ENCODE data around the gene TNS1. TPM values are rescaled to one million over a fixed set of nuclear protein-coding genes. Genes with fewer than 3 reads are reported as not detected.

TNS1 gene
- total RNA-seq, 1 experiment from 2014 or later = 0.74 TPM

DNA sequence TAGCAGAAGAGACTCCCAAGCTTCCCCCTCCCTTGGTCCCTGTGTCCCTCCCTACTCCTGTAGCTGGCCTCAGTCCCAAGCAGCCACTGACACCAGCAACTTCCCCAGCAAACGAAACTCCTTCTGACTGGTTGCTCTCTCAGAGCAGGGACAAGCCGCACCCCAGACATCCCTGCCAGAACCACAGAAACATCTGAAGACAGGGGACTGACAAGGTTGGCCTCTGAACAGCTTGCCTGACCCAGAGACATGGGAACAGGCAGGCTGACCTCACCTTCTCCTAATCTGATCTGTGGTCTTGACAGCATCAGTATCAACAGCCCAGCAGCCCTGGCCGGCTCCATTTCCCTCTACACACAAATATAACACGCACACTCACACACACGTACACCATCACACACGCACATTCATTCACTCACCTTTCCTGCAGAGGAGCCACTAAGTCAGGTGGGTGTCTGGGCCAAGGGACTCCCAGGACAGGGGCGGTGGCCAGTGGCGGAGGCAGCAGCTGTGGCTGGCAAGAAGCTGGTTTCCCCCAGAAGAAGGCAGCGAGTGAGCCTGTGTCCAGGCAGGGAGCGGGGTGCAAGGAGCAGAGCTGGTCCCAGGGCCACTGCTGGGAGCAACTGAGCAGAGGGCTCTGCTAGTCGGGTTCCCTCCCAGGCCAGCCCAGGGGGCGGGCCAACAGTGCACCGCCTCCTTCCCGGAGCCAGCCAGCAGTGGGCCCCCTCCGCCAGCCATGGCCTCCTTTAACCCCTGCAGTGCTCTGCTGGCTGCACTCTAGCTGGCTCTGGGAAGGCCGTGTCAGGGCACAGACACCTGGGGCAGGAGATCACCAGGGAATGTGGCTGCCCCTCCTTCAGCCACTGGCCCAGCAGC is 59.1 kb downstream of the TNS1 start:
- peak; percentile 23 for DNase-seq (ENCODE audit: low spot score)

DNA sequence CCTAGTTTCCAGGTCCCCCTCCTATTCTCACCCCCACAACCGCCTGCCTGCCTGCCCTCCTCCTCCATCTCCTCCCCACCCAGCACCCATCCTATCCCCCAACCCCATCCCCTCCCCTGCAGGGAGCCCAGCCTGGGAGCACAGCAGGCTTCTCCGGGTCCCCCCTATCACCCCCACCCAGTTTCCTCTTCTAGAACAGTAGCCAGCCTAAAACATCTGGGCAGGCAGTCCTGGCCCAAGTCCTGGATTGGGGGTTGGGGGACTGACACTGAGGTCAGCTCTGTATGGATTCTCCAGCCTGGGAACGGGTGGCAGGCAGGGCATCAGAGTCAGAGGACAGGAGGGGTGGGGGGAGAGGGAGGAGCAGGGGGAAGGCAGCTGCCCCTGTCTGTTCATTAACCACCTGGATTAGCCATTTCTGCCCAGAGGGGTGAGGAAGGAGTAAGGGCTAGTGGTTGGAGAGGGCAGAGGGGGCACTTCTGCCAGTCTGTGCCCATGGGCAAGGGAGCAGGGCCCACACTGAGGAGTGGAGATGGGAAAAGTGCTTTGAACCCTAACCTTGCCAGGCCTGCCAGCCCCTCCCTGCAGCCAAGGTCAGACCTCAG is 60.0 kb downstream of the TNS1 start:
- no peak for DNase-seq (ENCODE audit: low spot score)

DNA sequence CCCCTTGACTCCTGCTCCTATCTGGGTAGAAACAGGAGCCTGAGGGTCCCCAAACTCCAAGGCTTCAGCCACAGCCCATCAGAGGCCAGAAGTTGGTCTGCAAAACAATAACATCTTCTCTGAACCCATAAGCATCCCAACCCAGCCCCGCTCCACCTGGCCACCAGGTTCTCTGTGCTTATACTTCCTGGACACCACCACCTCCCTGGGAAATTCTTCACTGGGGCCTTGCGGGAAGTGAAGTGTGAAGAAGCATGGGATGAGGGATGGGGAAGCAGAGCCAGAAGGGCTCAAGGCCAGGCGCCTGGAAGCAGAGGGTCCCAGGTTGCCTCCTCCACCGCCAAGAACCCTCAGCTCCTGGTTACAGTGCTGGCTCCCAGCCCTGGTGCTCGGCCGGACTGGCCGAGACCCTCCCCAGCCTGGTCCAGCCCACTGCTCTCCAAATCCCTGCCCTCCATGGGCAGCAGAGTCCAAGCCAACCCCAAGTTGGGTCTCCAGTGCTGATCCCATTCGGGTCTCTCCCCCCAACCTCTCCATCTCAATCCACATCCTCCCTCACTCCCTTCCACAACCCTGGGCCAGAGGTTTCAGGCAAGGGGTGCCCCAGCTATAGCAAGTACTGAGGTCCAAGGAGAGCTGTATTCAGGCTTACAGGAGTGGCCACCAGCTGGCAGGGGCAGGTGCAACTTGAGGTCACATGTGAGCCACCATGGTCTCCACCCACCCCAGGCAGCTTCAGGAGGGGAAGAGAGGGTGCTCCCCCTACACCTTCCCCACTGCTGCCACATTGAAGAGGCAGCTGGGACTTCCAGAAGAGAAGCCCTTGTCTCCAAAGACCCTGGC is 60.7 kb downstream of the TNS1 start:
- DNase-seq (ENCODE audit: low spot score) = no peak

DNA sequence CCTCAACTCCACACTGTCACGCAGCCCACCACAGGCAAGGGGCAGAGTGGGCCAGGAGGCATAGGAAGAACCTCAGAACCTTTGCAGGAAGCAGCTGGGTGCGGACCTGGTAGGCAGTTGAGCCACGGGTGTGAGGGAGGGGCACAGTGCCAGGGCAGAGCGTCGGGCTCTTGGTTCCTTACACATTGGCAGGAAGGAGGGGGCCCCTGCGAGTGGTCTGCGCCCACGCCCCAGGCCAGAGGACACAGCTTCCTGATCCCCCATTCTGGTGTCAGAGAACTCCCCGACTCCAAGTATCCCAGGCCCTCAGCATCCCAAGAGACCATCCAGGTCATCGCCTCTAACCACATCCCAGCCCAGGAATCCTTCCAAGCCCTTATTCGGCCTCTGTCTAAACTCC is 61.5 kb downstream of the TNS1 start:
- no peak for DNase-seq (ENCODE audit: low spot score)

DNA sequence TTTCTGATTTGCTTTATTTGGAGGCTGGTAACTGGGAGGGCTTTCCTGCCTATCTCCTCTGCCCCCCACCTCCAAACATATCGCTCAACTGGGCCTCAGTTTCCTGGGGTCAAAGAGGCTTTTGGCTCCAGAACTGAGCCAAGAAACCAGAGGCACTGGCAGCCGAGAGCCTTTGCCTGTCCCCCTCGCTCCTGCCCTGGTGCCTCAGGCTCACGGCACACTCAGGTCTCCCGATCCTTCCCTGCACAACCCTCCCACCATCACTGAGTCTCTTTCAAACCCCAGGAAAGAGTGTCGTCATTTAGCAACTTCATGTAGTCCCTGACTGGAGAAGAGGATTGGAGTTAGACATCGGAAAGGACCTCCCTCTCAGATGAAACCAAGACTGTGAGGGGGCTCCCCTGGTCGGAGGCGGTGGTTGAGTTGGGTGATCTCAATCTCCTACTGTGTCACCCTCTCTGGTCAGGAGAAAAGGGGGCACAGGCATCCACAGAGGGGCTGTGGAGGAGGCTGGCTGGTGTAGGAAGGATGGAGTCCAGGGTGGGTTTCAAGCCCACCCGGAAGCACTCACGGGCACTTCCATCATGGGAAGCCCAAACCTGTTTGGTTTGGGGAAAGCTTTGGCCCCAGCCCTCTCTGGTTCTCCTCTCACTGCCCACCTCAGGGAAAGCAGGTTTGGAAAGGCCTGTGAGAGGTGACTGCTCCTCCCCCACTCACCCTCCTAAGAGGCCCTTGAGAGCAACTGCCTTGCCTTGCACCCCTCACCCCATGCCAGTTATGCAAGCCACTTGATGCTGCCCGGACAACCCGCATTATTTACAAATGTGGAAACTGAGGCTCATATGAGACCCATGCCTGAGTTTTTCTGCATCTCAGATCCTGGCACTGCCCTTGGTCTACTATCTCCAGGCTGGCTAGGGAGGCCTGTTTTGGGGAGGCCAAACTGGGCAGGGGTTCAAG is 62.3 kb downstream of the TNS1 start:
- DNase-seq (ENCODE audit: low spot score) = no peak

DNA sequence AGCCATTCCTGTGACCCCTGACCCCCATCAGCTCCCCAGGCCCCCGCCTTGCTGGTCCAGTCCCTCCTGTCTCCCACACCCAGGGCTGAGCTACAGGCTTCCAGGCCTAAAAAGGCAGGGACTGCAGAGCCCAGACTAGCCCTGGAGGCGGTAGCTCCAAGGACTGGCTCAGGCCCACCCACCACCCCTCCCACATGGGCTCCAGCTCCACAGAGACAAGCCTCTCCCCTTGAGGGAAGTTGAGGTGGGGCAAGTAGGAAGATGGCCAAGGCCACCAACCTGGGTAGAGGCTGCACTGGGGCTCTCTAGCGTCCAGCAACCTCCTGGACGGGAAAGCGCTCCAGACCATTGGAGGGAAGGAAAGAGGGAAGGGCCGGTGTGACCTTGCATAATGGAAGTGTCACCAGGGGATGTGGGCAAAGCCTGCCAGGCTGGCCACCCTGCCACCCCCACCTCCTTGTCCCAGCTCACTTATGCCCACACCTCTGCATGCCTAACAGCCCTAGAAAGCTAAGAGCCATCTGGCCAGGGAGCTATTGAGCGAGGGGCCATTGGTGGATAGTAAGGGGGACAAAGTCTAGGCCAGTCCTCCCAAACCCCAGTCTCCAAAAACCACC is 63.1 kb downstream of the TNS1 start:
- DNase-seq (ENCODE audit: low spot score) = no peak

DNA sequence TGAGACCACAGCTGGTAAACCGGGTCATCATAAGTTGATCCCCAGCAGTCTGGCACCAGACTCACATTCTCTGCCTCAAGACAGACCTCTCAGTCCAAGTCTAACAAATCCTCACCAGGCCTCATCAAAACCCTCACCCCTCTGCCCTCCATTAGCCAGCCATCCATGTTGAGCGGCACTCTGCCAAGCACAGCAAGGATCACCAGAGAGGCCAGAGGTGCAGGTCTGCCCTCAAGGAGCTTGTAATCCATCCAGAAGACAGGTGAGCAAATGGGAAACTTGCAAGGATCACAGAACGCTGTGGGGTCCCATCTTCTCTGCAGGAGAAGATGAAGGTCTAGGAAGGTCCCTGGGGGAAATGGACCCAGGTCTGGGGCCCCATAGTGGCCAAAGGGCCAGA is 63.6 kb downstream of the TNS1 start:
- no peak for DNase-seq (ENCODE audit: low spot score)

DNA sequence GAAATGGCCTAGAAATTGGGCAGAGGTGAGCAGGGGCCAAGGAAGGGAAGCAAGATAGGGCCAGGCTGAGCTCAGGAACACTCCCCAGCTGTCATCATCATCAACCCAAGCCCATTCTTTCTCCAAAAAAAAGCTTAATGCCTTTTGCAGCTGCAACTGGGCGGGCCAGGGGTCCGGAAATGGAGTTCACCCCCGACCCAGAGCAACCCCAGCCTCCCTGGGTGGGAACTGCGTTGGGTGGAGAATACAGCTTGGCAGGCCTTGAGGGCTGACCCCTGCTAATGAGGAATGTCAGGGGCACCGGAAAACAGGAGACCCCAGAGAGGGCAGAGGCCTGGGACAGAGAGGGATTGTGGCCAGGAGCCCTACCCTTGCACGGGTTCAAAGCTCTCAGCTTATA is 64.8 kb downstream of the TNS1 start:
- no peak for DNase-seq (ENCODE audit: low spot score)

DNA sequence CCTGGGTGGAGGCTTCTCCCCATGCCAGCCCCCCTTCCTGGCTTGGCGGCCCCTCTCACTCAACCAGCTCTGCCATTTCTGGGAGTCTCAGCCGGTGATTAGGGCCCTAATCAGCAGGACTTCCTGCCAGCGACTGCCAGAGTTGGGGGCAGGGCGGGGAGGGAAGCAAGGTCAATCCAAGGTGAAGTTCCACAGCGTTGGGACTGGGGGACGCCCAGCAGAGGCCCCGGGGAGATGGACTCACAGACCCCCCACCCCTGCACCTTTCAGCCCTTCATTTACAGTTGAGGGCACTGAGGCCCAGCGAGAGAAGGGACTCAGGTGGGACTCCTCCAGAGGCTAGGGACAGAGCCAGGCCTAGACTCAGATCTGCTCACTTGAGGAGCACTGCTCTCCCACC is 65.3 kb downstream of the TNS1 start:
- DNase-seq (ENCODE audit: low spot score) = no peak

DNA sequence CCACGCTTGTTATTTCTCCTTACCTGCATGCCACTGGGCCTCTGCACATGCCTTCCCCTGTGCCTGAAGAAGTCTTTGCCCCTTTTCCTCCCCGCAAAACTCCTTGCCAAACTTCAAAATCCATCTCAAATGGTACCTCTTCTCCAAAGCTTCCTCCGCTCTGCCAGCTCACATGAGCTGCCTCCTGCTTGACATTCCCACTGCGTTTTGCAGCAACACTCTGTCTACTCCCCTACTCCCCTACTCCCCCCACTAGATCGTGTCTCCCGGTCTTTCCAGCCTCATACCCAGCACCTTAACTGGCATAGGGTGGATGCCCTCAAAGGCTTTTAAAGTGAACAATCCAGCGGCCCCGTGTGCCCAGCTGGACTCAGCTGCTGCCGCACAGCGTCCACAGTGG is 65.8 kb downstream of the TNS1 start:
- no peak for DNase-seq (ENCODE audit: low spot score)

DNA sequence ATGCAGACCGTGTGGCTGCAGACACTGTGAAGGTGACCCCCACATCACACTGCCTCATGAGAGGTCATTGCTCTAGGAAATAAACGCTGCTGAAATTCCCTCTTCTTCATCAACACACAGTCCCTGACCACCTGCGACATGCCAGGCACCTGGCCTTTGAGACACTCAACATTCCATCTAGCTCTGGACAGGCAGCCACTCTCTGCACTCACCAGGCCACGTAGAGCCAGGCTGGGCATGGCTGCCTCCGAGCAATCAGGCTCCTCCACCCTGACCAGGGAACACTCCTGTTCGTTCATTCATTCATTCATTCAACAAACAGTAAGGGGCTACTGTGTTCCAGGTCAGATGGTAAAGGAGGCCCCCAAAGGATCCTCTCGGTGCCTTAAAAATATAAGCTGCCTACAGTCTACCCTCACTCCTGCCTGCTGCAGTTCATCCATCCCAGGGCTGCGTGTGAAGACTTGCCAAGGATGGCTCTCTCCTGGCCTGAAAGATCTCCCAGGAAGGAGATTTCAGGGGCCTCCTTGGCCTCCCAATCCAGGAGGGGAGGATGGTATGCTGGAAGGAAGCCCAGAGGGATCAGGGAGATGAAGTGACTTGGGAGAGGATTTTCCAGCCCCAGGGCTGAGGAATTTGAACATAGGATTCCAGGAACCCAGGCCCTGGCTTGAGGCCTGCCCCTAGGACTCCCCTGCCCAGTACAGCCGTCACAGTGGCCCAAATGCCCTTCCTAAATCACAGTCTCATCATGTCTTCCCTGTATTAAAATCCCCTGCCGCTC is 66.7 kb downstream of the TNS1 start:
- no peak for DNase-seq (ENCODE audit: low spot score)

DNA sequence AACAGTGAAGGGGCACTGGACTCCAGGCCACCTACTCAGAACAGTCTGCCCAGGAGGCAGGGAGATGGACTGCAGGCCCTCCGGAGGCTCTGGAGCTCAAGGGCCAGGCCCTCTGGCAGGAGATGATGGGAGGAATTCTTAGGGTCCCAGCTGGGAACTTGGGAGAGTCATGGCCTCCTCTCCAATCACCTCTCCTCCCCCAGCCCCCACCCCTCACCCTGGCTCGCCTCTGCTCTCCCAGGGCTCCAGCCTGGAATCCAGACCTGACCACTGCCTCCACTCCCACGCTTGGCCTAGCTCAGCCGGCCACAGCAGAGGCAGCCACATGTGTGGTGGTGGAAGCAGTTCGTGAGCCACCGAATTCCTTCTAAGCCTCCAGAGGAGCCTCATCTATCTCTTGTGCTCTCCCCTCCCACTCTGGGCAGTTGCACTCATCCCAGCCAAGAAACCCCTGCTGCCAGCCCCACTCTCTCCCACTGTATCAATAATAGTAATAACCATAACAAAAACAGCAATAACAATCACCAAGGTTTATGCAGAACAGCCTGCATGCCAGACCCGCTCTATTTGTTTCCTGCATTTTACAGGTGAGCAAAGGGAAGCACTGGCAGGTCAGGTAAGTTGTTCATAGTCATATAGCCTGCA is 67.4 kb downstream of the TNS1 start:
- DNase-seq (ENCODE audit: low spot score) = no peak

DNA sequence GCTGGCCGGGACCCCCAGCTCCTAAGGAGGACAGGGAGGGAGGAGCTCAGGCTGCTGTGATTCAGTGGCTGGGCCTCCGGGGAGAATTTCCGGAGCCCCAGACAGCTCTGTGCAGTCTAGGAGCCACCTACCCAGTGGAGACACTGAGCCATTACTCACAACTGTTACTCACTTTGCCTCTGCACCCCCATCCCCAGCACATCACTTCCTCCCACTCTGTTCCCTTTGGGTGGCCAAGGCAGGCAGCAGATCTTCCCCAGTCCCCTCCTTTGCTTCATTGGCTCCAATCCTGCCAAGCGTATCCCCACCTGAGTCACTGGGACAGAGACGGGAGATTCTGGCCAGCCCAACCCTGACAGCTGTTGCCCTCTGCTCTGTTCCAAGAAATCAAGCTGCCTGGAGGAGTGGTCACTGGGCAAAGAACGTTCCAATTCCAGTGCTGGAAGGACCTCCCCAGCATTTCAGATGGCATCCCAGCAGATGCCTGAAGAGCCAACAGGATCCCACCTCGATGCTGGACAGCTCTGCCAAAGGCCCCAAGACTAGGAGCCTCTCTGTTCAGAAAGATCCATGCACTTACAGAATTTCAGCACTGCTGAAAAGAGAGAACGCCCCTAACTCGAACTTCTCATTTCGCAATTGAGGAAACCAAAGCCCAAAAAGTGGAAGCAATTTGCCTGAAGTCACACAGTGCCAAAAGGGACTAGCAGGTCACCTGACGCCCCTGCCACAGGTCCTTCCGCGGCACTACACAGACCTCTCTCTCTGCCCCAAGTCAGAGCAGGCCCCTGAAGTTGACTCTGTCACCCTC is 68.3 kb downstream of the TNS1 start:
- peak; percentile 13 for DNase-seq (ENCODE audit: low spot score)

DNA sequence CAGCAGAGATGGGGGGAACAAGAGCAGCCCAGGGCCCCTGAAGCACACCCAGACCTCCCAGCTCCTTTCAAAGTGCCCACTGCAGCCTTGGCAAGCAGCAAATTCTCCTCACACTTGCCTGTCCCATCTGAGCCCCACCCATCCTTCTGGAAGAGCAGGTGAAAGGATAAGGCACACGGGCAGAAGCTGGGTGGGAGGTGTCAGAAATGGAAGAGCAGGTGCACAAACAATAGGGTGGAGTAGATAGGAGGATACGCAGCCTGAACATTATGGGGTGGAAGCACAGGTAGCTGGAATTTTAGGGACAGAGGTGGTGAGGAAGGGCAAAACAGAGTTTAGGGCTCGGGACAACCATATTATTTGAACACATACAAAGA is 69.2 kb downstream of the TNS1 start:
- DNase-seq (ENCODE audit: low spot score) = no peak

DNA sequence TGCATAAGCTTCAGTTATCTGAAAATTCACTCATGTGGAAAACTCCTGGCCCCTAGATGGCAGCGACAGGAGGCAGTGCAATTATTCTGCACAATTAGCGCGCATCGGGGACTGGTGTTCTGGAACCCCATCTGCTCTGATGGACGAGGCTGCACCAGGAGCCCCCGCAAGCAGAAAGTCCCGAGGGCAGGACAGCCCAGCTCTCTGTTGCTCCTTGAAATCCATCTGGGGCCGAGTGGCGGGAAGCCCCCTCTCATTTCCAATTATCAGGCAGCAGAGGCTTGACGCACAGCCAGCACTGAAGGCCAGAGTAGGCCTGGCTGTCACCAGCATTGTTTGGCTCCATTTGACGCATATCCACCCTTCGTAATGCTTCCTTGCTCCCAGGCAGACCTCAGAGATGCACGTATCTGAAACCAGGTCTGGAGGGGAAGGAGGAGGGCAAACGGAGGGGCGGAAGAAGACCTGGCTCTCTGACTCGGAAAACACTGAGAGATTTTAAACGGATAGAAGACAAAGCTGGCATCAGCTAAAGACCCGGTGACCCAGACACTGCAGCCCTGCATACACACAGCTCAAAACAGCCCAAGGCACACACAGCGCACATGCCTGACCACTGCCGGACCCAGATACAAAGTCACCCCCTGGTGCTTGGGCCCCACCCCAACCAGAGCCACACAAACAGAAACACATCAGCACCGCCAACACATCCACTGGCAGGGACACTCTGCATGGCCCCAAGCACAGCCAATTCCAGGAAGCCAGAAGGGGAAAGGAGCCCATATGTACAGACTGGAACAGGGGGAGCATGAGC is 69.8 kb downstream of the TNS1 start:
- DNase-seq (ENCODE audit: low spot score) = no peak

DNA sequence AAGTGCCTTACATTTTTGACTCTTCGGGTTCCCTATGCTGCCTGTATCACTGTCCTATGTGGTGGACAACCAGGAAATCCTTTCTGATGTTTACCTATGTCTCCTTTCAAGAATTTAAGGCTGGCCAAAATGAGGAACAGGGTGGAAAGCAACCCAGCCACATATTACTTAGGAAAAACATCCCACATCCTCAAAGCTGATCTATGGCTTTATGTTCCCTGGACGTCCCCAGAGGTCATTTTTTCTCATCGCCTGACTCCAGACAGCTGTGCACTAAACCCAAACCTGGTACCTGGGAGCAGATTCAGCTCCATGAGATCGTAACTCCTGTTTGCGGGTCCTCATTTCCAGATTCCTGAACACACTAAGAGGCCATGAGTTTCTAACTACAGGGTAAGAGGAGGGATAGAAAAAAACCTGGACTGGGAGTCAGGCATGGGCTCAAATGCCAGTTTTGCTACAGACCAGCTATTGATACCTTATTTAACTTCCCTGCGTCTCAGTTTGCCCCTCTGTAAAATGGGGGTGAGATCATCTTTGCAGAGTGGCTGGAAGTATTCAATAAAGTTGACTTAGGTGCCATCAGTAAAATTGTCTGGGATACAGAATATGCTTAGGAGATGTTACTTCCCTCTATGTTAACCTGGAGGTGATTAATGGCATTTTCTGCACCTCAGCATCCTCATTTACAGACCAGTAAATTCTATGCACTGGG is 70.8 kb downstream of the TNS1 start:
- no peak for DNase-seq (ENCODE audit: low spot score)

Measured in H4 (cell line).